ENCODE measurements around the gene MDN1. TPM values are rescaled to one million over a fixed set of nuclear protein-coding genes. Genes with fewer than 3 reads are reported as not detected.
"Not testable (repeated sequence)": the region's sequence is repeated elsewhere in the genome, so short reads cannot be mapped to it uniquely, and the experiment has no call there.

MDN1 gene, protein sequence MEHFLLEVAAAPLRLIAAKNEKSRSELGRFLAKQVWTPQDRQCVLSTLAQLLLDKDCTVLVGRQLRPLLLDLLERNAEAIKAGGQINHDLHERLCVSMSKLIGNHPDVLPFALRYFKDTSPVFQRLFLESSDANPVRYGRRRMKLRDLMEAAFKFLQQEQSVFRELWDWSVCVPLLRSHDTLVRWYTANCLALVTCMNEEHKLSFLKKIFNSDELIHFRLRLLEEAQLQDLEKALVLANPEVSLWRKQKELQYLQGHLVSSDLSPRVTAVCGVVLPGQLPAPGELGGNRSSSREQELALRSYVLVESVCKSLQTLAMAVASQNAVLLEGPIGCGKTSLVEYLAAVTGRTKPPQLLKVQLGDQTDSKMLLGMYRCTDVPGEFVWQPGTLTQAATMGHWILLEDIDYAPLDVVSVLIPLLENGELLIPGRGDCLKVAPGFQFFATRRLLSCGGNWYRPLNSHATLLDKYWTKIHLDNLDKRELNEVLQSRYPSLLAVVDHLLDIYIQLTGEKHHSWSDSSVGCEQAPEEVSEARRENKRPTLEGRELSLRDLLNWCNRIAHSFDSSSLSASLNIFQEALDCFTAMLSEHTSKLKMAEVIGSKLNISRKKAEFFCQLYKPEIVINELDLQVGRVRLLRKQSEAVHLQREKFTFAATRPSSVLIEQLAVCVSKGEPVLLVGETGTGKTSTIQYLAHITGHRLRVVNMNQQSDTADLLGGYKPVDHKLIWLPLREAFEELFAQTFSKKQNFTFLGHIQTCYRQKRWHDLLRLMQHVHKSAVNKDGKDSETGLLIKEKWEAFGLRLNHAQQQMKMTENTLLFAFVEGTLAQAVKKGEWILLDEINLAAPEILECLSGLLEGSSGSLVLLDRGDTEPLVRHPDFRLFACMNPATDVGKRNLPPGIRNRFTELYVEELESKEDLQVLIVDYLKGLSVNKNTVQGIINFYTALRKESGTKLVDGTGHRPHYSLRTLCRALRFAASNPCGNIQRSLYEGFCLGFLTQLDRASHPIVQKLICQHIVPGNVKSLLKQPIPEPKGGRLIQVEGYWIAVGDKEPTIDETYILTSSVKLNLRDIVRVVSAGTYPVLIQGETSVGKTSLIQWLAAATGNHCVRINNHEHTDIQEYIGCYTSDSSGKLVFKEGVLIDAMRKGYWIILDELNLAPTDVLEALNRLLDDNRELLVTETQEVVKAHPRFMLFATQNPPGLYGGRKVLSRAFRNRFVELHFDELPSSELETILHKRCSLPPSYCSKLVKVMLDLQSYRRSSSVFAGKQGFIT (N-terminal part only)
- 1.6 and 3.8 TPM in 2 replicates for total RNA-seq (2014; rRNA removed; shearing (Covaris generic); ENCODE audit: low replicate concordance)

DNA sequence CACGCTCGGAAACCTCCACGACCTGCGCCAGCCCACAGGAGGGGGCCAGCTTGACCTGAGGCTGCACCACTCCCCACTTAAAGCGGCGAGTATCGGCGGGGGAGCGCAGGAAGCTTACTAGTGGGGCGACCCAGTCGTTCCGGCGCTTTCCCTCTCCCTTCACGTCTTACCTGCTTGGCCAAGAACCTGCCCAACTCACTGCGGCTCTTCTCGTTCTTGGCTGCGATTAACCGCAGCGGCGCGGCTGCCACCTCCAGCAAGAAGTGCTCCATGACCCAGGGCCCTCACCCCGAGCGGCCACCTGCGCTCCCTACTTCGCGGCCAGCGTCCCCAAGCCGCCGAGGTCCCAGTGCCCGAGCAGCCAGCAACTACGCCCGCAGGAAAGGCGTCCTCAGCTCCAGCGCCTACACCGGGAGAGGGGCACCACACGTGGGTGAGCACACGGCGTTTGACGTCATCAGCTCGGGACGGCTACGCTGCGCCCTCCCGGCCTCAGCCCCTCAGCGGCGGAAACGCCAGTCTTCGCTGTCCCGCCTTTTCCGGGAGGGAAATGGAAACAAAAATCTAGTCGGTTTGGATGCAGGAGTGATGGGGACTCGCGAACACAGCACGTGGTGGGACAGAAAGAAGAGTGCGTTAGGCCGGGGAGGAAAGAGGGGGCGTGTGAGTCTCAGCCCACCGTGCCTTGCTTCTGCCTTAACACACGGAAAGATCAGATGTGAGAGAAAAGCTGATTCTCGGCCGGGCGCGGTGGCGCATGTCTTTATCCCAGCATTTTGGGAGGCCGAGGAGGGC is at the start of gene MDN1:
Gene MDN1 (minus strand): TSS at position 459 of the 795 bp plus-strand sequence. CDS start 187 bp downstream, at position 272.
- in situ Hi-C loops (cut with HindIII; ENCODE audit: low pct_unique_long_range_greater_than_20kb, low sequenced_read_pairs) = no loop called here
- DNase-seq (ENCODE audit: low read depth) = peak; percentile 91

DNA sequence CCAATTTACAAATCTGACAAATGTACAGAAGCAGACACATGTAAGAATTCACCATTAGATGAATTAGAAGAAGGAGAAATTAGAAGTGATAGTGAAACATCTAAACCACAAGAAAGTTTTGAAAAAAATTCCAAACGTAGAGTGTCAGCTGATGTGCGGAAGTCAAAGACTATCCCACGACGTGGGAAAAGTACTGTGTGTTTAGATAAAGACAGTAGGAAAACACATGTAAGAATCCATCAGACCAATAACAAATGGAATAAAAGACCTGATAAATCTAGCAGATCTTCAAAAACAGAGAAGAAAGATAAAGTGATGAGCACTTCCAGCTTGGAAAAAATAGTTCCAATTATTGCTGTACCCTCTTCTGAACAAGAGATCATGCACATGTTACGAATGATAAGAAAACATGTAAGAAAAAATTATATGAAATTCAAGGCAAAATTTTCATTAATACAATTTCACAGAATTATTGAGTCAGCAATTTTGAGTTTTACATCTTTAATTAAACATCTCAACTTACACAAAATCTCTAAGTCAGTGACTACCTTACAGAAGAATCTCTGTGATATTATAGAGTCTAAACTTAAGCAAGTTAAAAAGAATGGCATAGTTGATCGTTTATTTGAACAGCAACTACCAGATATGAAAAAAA is 46.6 kb upstream of the MDN1 start:
- in situ Hi-C loops (cut with HindIII; ENCODE audit: low pct_unique_long_range_greater_than_20kb, low sequenced_read_pairs) = no loop called here
- DNase-seq (ENCODE audit: low read depth) = no peak

DNA sequence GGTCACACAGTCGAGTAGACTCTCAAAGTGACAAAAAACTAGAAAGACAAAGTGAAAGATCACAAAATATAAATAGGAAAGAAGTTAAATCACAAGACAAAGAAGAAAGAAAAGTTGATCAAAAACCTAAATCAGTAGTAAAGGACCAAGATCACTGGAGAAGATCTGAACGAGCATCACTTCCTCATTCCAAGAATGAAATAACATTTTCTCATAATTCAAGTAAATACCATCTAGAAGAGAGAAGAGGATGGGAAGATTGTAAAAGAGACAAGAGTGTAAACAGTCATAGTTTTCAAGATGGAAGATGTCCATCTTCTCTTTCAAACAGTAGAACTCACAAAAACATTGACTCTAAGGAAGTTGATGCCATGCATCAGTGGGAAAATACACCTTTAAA is 43.1 kb upstream of the MDN1 start:
- in situ Hi-C loops (cut with HindIII; ENCODE audit: low pct_unique_long_range_greater_than_20kb, low sequenced_read_pairs) = no loop called here
- no peak for DNase-seq (ENCODE audit: low read depth)

DNA sequence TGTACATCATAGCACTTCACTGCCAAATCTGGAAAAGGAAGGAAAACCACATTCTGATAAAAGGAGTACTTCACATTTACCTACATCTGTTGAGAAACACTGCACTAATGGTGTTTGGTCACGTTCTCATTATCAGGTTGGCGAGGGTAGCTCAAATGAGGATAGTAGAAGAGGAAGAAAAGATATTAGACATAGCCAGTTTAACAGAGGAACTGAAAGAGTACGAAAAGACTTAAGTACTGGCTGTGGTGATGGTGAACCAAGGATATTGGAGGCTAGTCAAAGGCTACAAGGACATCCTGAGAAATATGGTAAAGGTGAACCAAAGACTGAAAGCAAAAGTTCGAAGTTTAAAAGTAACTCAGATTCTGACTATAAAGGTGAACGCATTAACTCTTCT is 42.7 kb upstream of the MDN1 start:
- no peak for DNase-seq (ENCODE audit: low read depth)
- in situ Hi-C loops (cut with HindIII; ENCODE audit: low pct_unique_long_range_greater_than_20kb, low sequenced_read_pairs) = no loop called here

DNA sequence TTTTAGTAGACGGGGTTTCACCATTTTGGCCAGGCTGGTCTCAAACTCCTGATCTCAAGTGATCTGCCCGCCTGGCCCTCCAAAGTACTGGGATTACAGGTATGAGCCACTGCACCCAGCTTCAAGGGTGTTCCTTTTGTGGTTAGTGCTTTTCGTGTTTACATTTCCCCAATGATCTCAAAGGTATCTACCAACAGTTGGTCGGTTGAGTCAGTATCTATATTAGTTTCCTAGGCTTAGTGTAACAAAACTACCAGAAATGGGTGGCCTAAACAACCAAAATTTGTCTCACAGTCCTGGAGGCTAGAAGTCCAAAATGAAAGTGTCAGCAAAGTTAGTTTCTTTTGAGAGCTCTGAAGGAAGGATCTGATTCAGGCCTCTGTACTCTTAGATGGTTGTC is 40.1 kb upstream of the MDN1 start:
- DNase-seq (ENCODE audit: low read depth) = no peak

DNA sequence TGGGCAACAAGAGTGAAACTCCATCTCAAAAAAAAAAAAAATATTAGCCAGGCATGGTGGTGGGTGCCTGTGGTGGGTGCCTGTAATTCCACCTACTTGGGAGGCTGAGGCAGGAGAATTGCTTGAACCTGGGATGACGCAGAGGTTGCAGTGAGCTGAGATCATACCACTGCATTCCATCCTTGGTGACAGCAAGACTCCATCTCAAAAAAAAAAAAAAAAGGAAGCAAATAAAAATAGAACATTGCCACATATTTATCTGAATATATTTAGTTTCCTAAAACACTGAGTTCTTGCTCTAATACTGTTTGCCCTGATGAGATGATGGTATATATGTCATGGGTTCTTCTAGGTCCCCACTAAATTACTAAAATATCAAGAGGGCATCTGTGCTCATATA is 38.4 kb upstream of the MDN1 start:
- no peak for DNase-seq (ENCODE audit: low read depth)

More for the DNA sequence above, 40.1 kb upstream of the MDN1 start:
- in situ Hi-C loops (cut with HindIII; ENCODE audit: low pct_unique_long_range_greater_than_20kb, low sequenced_read_pairs) = no loop called here

DNA sequence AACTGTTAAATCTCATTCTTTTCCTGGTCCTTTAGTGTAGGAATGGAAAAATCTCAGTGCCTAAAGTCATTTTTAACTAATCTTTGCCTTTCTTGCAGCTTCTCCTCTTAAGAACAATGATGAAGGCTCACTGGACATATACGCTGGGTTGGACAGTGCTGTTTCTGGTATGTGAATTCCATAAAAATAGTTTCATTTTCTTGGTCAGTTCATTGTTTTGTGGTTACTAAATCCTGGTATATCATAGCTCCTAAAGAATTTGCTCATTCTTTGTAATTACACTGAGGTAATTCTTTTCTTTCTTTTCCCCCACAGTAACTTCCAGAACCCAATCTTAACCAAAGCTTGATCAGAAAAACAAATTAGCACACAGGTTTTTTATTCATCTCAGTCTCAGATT is 33.5 kb upstream of the MDN1 start:
- no peak for DNase-seq (ENCODE audit: low read depth)
- in situ Hi-C loops (cut with HindIII; ENCODE audit: low pct_unique_long_range_greater_than_20kb, low sequenced_read_pairs) = no loop called here

More for the DNA sequence above, 38.4 kb upstream of the MDN1 start:
- in situ Hi-C loops (cut with HindIII; ENCODE audit: low pct_unique_long_range_greater_than_20kb, low sequenced_read_pairs) = no loop called here

DNA sequence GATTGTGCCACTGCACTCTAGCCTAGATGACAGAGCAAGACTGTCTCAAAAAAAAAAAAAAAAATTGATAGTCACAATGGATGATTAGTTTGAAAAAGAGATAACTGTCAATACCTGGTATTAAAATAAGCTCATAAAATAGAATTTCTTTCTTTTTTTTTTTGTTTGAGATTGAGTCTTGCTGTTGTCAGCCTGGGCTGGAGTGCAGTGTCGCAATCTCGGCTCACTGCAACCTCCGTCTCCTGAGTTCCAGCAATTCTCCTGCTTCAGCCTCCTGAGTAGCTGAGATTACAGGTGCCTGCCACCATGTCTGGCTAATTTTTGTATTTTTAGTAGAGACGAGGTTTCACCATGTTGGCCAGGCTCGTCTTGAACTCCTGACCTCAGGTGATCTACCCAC is 27.9 kb upstream of the MDN1 start:
- in situ Hi-C loops (cut with HindIII; ENCODE audit: low pct_unique_long_range_greater_than_20kb, low sequenced_read_pairs); DNase-seq (ENCODE audit: low read depth): not testable (repeated sequence)

DNA sequence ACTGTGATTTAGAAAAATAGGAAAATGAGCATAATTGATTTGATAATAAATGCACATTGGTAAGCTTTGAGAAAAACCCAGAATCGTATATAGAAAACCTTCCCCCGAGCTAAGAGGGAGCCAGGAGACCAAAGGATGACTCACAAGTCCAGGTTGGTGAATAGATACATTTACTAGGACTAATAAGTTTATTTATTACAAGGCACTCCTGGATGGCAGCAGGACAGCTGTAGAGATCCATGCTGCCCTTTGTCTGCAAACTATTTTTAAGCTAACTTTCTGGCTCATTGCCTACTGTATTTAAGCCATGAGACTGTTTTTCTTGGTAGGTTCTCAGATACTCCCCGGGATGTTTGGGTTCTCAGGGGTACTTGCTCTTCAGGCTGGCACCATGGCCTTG is 23.5 kb upstream of the MDN1 start:
- in situ Hi-C loops (cut with HindIII; ENCODE audit: low pct_unique_long_range_greater_than_20kb, low sequenced_read_pairs) = no loop called here
- peak; percentile 40 for DNase-seq (ENCODE audit: low read depth)

DNA sequence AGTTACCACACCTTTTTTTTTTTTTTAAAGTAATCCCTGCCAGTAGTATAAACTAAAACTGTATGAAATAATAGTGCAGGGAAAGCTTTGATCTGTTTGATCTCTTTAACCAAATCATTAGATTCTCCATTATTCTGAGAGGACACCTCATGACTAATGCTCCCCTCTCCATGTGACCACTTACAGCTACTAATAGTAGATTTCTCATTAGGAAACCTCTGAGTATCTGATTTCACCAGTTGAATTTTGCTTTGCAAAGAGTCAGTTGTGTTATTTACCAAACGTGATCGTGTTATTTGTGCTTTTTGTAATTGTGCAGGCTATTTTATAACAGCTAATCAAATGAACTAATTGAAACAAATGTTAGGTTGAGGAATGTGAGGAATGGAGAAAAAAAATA is 22.6 kb upstream of the MDN1 start:
- in situ Hi-C loops (cut with HindIII; ENCODE audit: low pct_unique_long_range_greater_than_20kb, low sequenced_read_pairs) = no loop called here
- DNase-seq (ENCODE audit: low read depth) = no peak

DNA sequence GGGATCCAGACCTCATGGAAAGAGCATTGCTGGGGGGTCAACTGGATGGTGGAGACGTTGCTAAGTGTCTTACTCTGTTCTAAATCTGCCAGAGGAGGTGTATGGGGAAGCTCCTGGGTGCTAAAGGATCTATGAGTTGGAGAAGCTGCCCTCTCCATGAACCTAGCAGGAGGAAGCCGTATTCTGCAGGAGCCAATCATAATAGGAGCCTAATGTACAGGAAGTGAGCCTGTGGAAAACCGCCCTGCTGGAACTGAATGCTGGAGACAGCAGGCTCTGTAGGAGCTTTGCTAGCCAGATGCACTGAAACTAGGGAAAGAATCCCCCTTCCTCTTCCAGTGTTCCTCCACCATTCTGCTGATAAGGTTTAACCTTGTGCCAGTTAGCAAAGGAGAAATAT is 20.9 kb upstream of the MDN1 start:
- peak; percentile 61 for DNase-seq (ENCODE audit: low read depth)
- in situ Hi-C loops (cut with HindIII; ENCODE audit: low pct_unique_long_range_greater_than_20kb, low sequenced_read_pairs) = no loop called here

DNA sequence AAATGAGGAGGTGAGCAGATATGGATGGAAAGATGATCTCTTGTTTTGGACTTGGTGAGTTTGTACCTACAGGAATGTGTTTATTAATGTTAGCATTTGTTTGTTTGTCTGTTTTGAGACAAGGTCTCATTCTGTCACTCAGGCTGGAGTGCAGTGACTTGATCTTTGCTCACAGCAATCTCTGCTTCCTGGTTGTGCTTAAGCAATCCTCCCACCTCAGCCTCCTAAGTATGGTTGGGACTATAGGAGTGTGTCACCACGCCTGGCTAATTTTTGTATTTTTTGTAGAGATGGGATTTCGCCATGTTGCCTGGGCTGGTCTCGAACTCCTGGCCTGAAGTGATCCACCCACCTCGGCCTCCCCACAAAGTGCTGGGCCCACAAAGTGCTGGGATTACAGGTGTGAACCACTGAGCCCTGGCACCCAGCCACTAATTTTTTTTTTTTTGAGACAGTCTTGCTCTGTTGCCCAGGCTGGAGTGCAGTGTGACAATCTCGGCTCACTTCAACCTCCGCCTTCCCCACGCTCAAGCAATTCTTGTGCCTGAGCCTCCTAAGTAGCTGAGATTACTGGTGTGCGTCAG is 17.1 kb upstream of the MDN1 start:
- in situ Hi-C loops (cut with HindIII; ENCODE audit: low pct_unique_long_range_greater_than_20kb, low sequenced_read_pairs) = no loop called here
- no peak for DNase-seq (ENCODE audit: low read depth)

DNA sequence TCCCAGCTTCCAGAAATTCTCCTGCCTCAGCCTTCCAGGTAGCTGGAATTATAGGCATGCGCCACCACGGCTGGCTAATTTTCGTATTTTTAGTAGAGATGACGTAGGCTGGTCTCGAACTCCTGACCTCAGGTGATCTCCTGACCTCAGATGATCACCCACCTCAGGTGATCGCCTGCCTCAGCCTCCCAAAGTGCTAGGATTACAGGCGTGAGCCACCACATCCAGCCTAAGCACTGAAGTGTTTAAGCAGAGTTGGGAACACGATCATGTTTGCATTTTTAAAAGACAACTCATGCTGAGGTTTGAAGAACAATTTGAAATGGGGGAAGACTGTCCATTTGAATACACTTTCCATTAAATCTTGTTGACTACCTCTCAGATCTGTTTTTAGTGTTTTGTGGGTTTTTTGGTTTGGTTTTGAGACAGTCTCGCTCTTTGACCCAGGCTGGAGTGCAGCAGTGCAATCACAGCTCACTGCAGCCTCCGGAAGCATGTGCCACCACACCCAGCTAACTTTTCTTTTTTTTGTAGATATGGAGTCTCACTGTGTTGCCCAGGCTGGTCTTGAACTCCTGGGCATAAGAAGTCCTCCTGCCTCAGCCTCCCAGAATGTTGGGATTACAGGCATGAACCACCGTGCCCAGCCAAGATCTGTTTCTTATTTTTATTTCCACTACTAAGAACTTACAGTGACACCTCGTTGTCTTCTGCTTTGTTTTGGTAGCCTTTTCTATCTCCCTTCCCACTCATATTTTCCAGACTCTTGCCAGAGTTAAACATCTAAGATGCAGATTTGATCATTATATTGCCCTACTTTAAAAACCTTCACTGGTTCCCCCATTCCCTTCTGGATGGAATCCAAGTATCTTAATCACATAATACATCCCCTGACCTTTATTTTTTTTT is 15.5 kb upstream of the MDN1 start:
- in situ Hi-C loops (cut with HindIII; ENCODE audit: low pct_unique_long_range_greater_than_20kb, low sequenced_read_pairs) = no loop called here
- no peak for DNase-seq (ENCODE audit: low read depth)

DNA sequence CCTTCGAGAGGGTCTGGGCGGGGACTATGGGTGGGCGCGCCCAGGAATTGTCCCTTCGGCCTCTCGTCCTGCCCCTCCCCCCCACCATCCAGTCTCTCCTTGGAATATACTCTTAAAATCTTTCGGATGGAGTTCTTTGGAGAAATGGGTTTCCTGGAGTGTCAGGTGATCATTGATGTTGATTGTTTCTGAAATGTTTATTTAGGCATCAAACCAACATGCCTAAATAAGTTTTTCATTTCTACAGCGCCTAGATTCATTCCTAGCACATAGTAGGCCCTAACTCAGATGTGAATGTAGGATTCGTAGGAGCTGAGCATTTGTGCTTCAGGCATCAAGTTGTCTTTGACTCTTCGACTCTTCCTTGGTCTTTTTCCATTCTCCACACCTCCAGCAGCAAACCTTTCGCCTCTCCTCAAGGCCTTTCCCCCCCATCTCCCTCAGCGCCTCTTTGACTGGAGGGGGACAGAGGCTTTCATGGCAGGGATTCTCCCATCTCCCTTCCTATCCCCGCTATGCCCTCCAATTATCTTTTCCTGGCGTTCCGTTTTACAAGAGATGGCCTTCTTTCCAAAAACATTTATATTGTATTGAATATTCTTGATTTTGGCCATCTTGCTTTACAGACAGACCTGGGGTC is 10.7 kb upstream of the MDN1 start:
- in situ Hi-C loops (cut with HindIII; ENCODE audit: low pct_unique_long_range_greater_than_20kb, low sequenced_read_pairs) = no loop called here
- DNase-seq (ENCODE audit: low read depth) = no peak

DNA sequence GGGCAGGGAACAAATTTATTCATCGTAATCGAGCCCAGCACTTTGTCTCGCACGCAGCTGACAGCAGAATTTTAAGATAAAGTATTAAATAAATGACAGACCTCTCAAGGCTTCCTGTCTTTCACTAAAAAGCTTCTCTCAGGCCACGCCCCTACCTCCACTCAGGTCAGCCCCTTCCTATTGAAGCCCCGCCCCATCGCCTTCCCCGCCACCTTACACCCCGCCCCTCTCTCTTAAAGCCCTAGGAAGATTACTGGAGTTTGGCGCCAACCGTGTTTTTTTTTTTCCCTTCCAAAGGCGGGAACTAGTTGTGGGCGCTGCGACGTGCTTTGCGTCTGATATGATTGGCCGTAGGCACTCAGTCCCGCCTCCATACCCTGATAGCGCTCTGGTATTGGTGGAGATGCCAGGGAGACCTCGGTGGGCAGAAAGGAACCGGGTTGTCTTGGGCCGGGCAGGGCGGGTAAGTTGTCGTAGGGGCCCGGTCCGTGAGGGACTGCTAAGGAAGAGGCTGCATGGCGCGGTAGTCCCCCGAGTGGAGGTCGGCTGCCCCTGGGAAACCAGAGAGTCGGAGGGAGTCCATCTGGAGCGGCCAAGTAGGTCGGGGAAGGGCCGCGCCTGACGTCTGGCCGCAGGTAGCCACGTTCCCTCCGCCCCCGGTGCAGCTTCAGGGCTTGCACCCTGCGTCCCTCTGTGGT is 10.0 kb upstream of the MDN1 start, which contains the start of gene CASP8AP2:
Gene CASP8AP2 (plus strand): TSS at position 409 of the 698 bp plus-strand sequence.
- in situ Hi-C loops (cut with HindIII; ENCODE audit: low pct_unique_long_range_greater_than_20kb, low sequenced_read_pairs) = no loop called here
- peak; percentile 97 for DNase-seq (ENCODE audit: low read depth)
